A549 (cell line): ENCODE results near the gene PLCXD3. TPM values are rescaled to one million over a fixed set of nuclear protein-coding genes. Genes with fewer than 3 reads are reported as not detected.

Experiments
- ATAC-seq, 2 experiments: fragments of 200-7000 bp in 1 of 2; fragments of >200 bp in 1 of 2; cut with Nextera tagmentation in 1 of 2; cut with Tn5 transposase in 1 of 2; 3 replicates each; pipeline versions ENCODE4 v1.8.0 to v1.9.1; 2018 to 2020; ENCODE audit warnings: mild to moderate bottlenecking in 1 of 2, moderate library complexity in 1 of 2
- CTCF ChIA-PET: fragments of 300-600 bp; sonication (Branson Sonifier 250); formaldehyde crosslinking; extraction: SDS; loops from one replicate; lab custom pipeline; 2021; ENCODE audit warnings: antibody characterized with exemption, inconsistent platforms; lab: Yijun Ruan, JAX
- POLR2A ChIA-PET: fragments of 350-600 bp; formaldehyde crosslinking; extraction: SDS; loops from one replicate; lab custom pipeline; 2021; ENCODE audit warnings: antibody characterized with exemption, inconsistent platforms; lab: Yijun Ruan, JAX
- DNase-seq, 2 experiments: peaks; one replicate each; pipeline versions ENCODE4 v3.0.0 to v3.0.0-alpha.2; 2011 to 2016; ENCODE audit warnings: low read depth in 1 of 2, low spot score in 1 of 2
- FAIRE-seq: peaks from 2 replicates; lab custom pipeline; 2011; peaks lifted over from hg19 to GRCh38; lab: Jason Lieb, UNC
- H3K27ac ChIP-seq, 2 experiments: fragments of >200 bp; sonication (Bioruptor Twin); formaldehyde crosslinking; 3 replicates each; pipeline ENCODE4 v1.5.1; 2016 to 2017
- H3K4me1 ChIP-seq: fragments of >200 bp; sonication (Bioruptor Twin); formaldehyde crosslinking; 3 replicates; pipeline ENCODE4 v1.6.1; 2016
- H3K4me2 ChIP-seq: fragments of >200 bp; sonication (Bioruptor Twin); formaldehyde crosslinking; 3 replicates; pipeline ENCODE4 v1.6.1; 2016
- H3K4me3 ChIP-seq: fragments of >200 bp; sonication (Bioruptor Twin); formaldehyde crosslinking; 3 replicates; pipeline ENCODE4 v1.5.1; 2016
- H3K9me3 ChIP-seq: fragments of >200 bp; sonication (Bioruptor Twin); formaldehyde crosslinking; 3 replicates; pipeline ENCODE4 v1.6.1; 2016
- BCL3 ChIP-seq: fragments of >200 bp; sonication (Bioruptor Twin); formaldehyde crosslinking; IDR thresholded peaks from 3 replicates; pipeline ENCODE4 v1.6.1; 2016
- CBX2 ChIP-seq: fragments of 200-600 bp; sonication (generic); IDR thresholded peaks from 2 replicates; pipeline ENCODE4 v1.6.1; 2016; ENCODE audit warnings: low read depth, mild to moderate bottlenecking, borderline replicate concordance
- CBX8 ChIP-seq: fragments of 200-600 bp; sonication (generic); IDR thresholded peaks from 2 replicates; pipeline ENCODE4 v1.6.1; 2016
- CHD4 ChIP-seq: fragments of 200-600 bp; sonication (generic); IDR thresholded peaks from 2 replicates; pipeline ENCODE4 v1.6.1; 2016; ENCODE audit warnings: antibody characterized with exemption, mild to moderate bottlenecking, borderline replicate concordance
- EHF ChIP-seq: fragments of 250-450 bp; sonication (Bioruptor Pico); IDR thresholded peaks from 2 replicates; pipeline ENCODE4 v1.5.0; 2020; ENCODE audit warnings: mild to moderate bottlenecking
- EHMT2 ChIP-seq: fragments of 200-600 bp; sonication (generic); IDR thresholded peaks from 2 replicates; pipeline ENCODE4 v1.6.1; 2016; ENCODE audit warnings: antibody characterized with exemption, low read depth, mild to moderate bottlenecking, moderate library complexity
- GATA3 ChIP-seq: IDR thresholded peaks from 2 replicates; pipeline ENCODE4 v1.6.1; 2012; ENCODE audit warnings: borderline replicate concordance
- KDM1A ChIP-seq: fragments of 200-600 bp; sonication (generic); IDR thresholded peaks from 2 replicates; pipeline ENCODE4 v1.6.1; 2016; ENCODE audit warnings: low read depth, mild to moderate bottlenecking
- KDM5A ChIP-seq: fragments of 200-600 bp; sonication (generic); IDR thresholded peaks from 2 replicates; pipeline ENCODE4 v1.6.1; 2016; ENCODE audit warnings: antibody characterized with exemption, mild to moderate bottlenecking
- MAZ ChIP-seq: fragments of 150-350 bp; IDR thresholded peaks from 2 replicates; pipeline ENCODE4 v1.6.1; 2014; ENCODE audit warnings: antibody characterized with exemption, low read depth, low read length, borderline replicate concordance
- NPAS2 ChIP-seq: fragments of 250-450 bp; sonication (Bioruptor Pico); IDR thresholded peaks from 2 replicates; pipeline ENCODE4 v1.8.0; 2022; ENCODE audit warnings: mild to moderate bottlenecking, moderate library complexity, borderline replicate concordance
- PBX3 ChIP-seq: IDR thresholded peaks from 2 replicates; pipeline ENCODE4 v1.6.1; 2012
- RAD21 ChIP-seq, 2 experiments: fragments of >200 bp in 1 of 2; sonication (Bioruptor Twin) in 1 of 2; formaldehyde crosslinking in 1 of 2; IDR thresholded peaks in 1 of 2; conservative IDR thresholded peaks in 1 of 2; 2 replicates in 1 of 2; 3 replicates in 1 of 2; pipeline ENCODE4 v1.6.1; 2012 to 2018; ENCODE audit warnings: inconsistent platforms in 1 of 2
- SREBF2 ChIP-seq: fragments of 450-650 bp; IDR thresholded peaks from 2 replicates; pipeline ENCODE4 v1.6.1; 2014; ENCODE audit warnings: mild to moderate bottlenecking, moderate library complexity
- TFCP2L1 ChIP-seq: fragments of 250-450 bp; sonication (Bioruptor Pico); IDR thresholded peaks from 2 replicates; pipeline ENCODE4 v1.5.0; 2021; ENCODE audit warnings: mild to moderate bottlenecking
- USF2 ChIP-seq: fragments of 450-650 bp; IDR thresholded peaks from 2 replicates; pipeline ENCODE4 v1.6.1; 2014; ENCODE audit warnings: antibody characterized with exemption
- ZC3H11A ChIP-seq: fragments of 450-650 bp; IDR thresholded peaks from 2 replicates; pipeline ENCODE4 v1.6.1; 2014; ENCODE audit warnings: antibody characterized with exemption, mild to moderate bottlenecking
- WGBS: methylation state at CpG from one replicate; pipeline ENCODE4 v1.1.6; 2017; ENCODE audit errors: missing lambda C conversion rate; 5-methylcytosine and 5-hydroxymethylcytosine counted together
- polyA plus RNA-seq, 4 experiments: library from polyadenylated mRNA; depleted of rRNA in 3 of 4; stranded (reverse); fragments of >200 nt; fragmentation: RNase III in 1 of 4; extraction: RNeasy Plus Mini Kit Qiagen cat#74134 plus additional on column Dnase treatment in 1 of 4; gene quantifications; 2 replicates in 3 of 4; 3 replicates in 1 of 4; pipeline ENCODE4 v1.2.3, GENCODE V29; 2011 to 2017

Gene PLCXD3
- polyA plus RNA-seq, 2 of the 4 experiments (the other 2 are of a cell fraction), result 1.2 to 1.6 TPM

GRCh38 chr5:41508696-41509398, 1.6 kb downstream of the PLCXD3 start:
- POLR2A ChIA-PET, result no interaction called here
- no peak overlapping the region for H3K4me3 ChIP-seq
- H3K27ac ChIP-seq, result no peak overlapping the region
- no peak for FAIRE-seq
- WGBS, result 46% methylated on average over 5 of the region's 5 CpGs
- CTCF ChIA-PET, result interaction anchor here (1.6 to 2.4 kb wide), 2 partner anchors 9 to 239 kb away, joined by 5 to 6 read pairs; no protein-coding TSS in a partner anchor
- H3K4me1 ChIP-seq, result peaks cover 16% of the 10 kb centered on the region; the same call in 2 of the 3 replicates
- TF ChIP-seq MAZ, result no peak
- TF ChIP-seq BCL3, result no peak
- TF ChIP-seq, all 56 proteins: peak for 0
- DNase-seq (no peak), ATAC-seq (peak in 1 of 2 experiments; percentile 36; a peak in 2 of 6 replicates)
- Histone ChIP-seq H3K9me3 (no peaks in the 10 kb centered on the region), H3K4me2 (peak overlapping the region; percentile 79)

GRCh38 chr5:41508186-41508585, 2.2 kb downstream of the PLCXD3 start:
- H3K9me3 ChIP-seq, result no peaks in the 10 kb centered on the region
- ChIA-PET CTCF (interaction anchor here (1.6 to 2.4 kb wide), 2 partner anchors 9 to 238 kb away, joined by 5 to 6 read pairs; no protein-coding TSS in a partner anchor), POLR2A (no interaction called here)
- H3K4me2 ChIP-seq, result peak overlapping the region; percentile 79
- H3K27ac ChIP-seq, result no peak overlapping the region
- H3K4me1 ChIP-seq, result peaks cover 16% of the 10 kb centered on the region; the same call in 2 of the 3 replicates
- DNase-seq (no peak), ATAC-seq (no peak), FAIRE-seq (no peak)
- TF ChIP-seq CHD4 (no peak), GATA3 (peak; percentile 54; the same call in 1 of the 2 replicates)
- no peak overlapping the region for H3K4me3 ChIP-seq

GRCh38 chr5:41507501-41507900, 2.9 kb downstream of the PLCXD3 start:
- FAIRE-seq (no peak), ATAC-seq (no peak), DNase-seq (no peak)
- H3K9me3 ChIP-seq, result no peaks in the 10 kb centered on the region
- ChIA-PET POLR2A (no interaction called here), CTCF (interaction anchor here (2.4 kb wide), 1 partner anchor 10 kb away, joined by 6 read pairs; no protein-coding TSS in a partner anchor)
- 91% methylated on average over 3 of the region's 3 CpGs for WGBS
- no peak overlapping the region for H3K4me3 ChIP-seq
- H3K4me2 ChIP-seq, result no peak overlapping the region
- H3K27ac ChIP-seq, result no peak overlapping the region
- H3K4me1 ChIP-seq, result peaks cover 16% of the 10 kb centered on the region; the same call in 2 of the 3 replicates
- no peak for TF ChIP-seq KDM1A
- TF ChIP-seq CHD4, result no peak
- TF ChIP-seq BCL3, result no peak
- no peak for TF ChIP-seq CBX8
- no peak for TF ChIP-seq KDM5A
- no peak for TF ChIP-seq EHF (CRISPR knock-in tag)
- TF ChIP-seq CBX2, result no peak
- no peak for TF ChIP-seq SREBF2
- TF ChIP-seq EHMT2, result no peak
- no peak for TF ChIP-seq USF2
- no peak for TF ChIP-seq TFCP2L1 (CRISPR knock-in tag)
- TF ChIP-seq RAD21 (conservative IDR thresholded peaks at IDR 0.05 in 1 of 2, IDR thresholded peaks at IDR 0.05 in 1 of 2), result no peak
- no peak for TF ChIP-seq NPAS2 (CRISPR knock-in tag)
- no peak for TF ChIP-seq ZC3H11A
- no peak for TF ChIP-seq PBX3
